ENCODE data around the gene TKTL1. TPM values are rescaled to one million over a fixed set of nuclear protein-coding genes. Genes with fewer than 3 reads are reported as not detected.

TKTL1 gene
- total RNA-seq, 1 donor from 2014 or later: not detected

DNA sequence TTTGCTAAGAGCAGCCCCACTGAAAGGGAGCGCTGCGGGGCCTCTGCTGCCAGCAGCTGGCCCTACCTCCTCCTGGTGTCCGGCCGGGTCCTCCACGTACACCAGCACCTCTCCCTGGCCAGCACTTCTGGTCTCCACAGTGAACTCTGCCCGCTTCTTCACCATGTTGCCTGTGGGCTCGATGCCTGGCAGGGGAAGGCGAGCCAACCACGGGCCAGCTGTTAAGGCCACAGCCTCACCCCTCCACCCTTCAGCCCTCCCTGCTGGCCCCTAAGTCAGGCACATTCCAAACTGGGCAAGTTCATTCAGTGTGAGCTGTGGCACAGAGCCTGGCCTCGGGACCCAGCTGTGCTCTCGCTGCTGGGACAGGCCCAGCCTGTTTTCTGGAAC lies 71.1 kb downstream of the TKTL1 start:
- DNase-seq (ENCODE audit: low read depth): no peak
- FAIRE-seq: no peak
- H3K4me3 ChIP-seq (ENCODE audit: low read depth, low read length): no peak overlapping the region

DNA sequence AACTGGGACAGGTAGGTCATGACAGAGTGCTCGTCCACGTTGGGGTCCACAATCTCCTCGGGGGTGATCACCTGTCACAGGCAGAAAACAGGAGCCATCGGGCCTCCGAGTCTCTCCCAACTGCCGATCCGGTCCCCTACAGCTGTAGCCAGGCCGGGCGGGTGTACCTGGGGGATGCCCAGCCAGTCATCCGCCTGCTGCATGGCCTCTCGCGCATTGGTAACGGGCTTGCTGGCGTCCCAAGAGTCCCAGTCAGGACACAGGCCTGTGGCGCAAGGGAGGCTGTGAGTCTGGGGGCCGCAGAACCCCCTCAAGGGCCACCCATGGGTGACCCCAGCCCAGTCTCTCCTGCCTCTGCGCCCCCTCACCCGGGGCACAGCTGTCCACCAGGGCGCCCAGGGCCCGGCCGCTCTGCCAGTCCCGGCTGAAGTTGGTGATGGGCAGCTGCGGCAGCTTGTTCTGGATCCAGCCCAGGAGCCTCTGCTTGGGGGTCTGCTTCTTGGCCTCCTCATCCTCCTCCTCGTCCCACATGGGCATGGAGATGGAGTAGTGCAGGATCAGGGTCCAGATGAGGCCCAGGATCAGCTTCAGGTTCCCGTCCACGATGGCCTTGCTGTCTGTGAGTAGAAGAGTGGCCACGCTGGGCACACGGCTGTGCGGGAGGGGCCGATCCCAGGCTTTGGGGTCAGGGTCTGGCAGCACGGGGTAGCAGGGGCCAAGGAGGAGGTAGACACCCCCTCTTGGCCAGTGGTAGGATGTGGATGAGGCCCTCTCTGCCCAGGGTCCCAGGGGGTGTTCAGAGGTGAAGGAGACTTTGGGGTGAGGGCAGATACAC lies 72.1 kb downstream of the TKTL1 start:
- Histone ChIP-seq H3K36me3 (ENCODE audit: control insufficient read depth, insufficient read depth, low read length) (peaks cover 36% of the 10 kb centered on the region), H3K27me3 (ENCODE audit: control insufficient read depth, insufficient read depth, low read length) (no peaks in the 10 kb centered on the region), H3K4me3 (ENCODE audit: low read depth, low read length) (no peak overlapping the region)
- TF ChIP-seq, protein P1, sequence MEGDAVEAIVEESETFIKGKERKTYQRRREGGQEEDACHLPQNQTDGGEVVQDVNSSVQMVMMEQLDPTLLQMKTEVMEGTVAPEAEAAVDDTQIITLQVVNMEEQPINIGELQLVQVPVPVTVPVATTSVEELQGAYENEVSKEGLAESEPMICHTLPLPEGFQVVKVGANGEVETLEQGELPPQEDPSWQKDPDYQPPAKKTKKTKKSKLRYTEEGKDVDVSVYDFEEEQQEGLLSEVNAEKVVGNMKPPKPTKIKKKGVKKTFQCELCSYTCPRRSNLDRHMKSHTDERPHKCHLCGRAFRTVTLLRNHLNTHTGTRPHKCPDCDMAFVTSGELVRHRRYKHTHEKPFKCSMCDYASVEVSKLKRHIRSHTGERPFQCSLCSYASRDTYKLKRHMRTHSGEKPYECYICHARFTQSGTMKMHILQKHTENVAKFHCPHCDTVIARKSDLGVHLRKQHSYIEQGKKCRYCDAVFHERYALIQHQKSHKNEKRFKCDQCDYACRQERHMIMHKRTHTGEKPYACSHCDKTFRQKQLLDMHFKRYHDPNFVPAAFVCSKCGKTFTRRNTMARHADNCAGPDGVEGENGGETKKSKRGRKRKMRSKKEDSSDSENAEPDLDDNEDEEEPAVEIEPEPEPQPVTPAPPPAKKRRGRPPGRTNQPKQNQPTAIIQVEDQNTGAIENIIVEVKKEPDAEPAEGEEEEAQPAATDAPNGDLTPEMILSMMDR (IDR thresholded peaks at IDR 0.05; ENCODE audit: insufficient read depth, low read length, severe bottlenecking): no peak
- FAIRE-seq: no peak
- no peak for DNase-seq (ENCODE audit: low read depth)

More for the DNA sequence above, 71.1 kb downstream of the TKTL1 start:
- TF ChIP-seq, protein P1 (IDR thresholded peaks at IDR 0.05; ENCODE audit: insufficient read depth, low read length, severe bottlenecking): no peak
- Histone ChIP-seq H3K36me3 (ENCODE audit: control insufficient read depth, insufficient read depth, low read length) (peaks cover 47% of the 10 kb centered on the region), H3K27me3 (ENCODE audit: control insufficient read depth, insufficient read depth, low read length) (no peaks in the 10 kb centered on the region)

DNA sequence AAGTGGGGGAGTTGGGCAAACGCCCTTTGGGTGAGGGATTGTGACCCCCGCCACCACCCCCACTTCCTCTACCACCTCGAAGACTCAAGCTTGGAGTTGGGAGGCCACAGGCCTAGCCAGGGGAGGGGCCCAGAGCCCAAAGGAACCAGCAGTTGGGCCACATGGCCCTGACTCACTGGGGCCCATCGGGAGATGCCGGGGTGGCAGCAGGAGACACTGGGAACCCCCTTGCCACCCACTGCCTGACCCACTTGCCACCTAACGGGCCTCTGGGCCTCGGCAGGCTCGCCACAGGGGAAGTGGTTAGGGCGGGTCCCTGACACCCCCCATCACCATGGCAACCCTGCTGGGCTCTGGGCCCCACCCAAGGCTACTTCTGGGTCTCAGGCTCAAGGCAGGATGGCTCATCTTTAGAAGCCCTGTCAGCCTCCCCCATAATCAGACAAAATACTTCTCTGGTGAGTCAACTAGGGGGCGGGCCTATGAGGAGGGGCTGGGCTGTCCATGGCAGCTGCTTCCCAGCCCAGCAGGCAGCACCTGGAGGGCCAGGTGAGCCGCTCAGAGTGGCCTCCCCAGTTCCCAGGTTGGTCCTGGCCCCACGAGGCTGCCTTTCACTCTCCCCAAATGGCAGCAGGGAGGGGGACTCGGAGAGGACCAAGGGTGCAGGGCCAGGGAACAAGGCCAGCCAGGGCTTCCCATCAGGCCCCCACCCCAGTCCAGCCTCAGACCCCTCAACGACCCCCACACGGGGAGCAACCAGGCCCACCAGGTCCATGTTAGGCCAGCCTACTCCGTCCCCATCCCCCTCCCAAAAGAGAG lies 73.2 kb downstream of the TKTL1 start:
- TF ChIP-seq, protein P1 (IDR thresholded peaks at IDR 0.05; ENCODE audit: insufficient read depth, low read length, severe bottlenecking): no peak
- peaks cover 32% of the 10 kb centered on the region for H3K36me3 ChIP-seq (ENCODE audit: control insufficient read depth, insufficient read depth, low read length)
- peak; percentile 86 for DNase-seq (ENCODE audit: low read depth)
- no peak for FAIRE-seq
- H3K4me3 ChIP-seq (ENCODE audit: low read depth, low read length): peak overlapping the region; percentile 85
- H3K27me3 ChIP-seq (ENCODE audit: control insufficient read depth, insufficient read depth, low read length): no peaks in the 10 kb centered on the region

DNA sequence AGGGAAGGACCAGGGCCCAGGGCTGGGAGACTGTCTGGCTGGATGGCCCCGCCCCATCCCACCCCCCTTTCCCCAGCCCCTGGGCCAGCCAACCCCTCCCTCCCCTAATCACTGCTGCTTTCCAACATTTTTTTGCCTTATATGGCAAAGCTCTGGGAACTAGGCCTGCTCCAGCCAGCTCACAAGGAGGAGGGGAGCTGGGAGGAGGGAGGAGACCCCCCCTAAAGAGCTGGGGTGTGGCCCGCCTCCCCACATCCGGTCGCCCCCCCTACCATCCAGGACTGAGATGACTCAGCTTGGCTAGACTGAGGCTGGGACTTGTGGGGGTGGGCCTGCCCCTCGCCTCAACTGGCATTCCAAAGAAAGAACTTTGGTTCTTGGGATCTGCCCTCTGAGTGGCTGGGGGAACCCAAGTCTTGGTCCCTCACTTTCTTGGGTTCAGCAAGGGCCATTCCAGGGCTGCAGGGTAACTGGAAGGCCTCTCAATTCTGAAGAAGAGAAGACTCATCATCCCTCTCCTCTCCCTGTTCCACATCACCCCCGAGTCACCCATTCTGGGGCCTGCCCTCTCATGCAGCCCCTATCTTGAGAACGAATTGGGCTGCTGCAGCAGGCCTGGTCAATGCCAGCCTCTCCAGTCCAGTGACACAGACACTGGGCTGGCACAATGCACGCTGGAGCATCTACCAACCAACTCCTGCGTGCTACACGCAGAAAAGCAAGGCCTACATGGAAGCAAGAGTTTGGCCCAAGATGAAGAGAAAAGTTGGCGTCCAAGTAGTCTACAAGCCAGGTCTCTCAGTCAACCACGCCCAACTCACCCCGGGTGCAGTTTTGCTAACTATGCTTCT lies 74.1 kb downstream of the TKTL1 start:
- no peak for FAIRE-seq
- DNase-seq (ENCODE audit: low read depth): peak; percentile 77
- Histone ChIP-seq H3K36me3 (ENCODE audit: control insufficient read depth, insufficient read depth, low read length) (peaks cover 23% of the 10 kb centered on the region), H3K27me3 (ENCODE audit: control insufficient read depth, insufficient read depth, low read length) (no peaks in the 10 kb centered on the region), H3K4me3 (ENCODE audit: low read depth, low read length) (peak overlapping the region; percentile 85)
- TF ChIP-seq, protein P1 (IDR thresholded peaks at IDR 0.05; ENCODE audit: insufficient read depth, low read length, severe bottlenecking): no peak

DNA sequence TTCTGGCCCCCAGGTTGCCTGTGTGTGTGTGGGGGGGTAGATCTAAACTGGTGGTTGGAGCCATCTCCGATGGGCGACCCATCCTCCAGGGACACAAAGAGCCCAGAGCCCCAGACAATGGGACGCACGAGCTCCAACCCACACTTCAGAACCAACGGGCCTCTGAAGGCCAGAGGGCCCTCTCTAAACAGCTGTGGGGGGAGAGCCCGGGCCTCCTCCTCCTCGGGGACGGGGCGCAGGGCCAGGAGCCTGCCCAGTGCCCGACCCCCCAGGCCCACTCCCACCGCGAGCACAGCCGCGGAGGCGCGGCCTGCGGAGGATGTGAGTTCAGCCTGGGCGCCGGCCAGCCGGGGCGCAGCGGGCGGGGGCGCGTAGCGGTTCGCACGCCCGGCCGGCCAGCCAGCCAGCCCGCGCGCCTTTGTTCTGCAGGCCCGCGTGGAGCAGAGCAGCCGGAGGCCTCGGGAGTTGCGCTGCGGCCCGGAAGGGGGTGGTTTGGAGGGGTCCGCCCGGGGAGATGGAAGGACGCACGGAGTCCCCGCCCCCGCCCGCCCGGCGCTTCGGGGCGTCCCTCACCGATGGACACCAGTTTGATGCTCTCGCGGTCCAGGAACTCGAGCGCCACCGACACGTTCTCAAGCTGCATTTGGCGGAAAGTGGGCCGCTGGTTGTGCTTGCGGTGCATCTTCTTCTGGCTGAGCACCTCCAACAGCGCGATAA lies 74.9 kb downstream of the TKTL1 start:
- FAIRE-seq (no peak), DNase-seq (ENCODE audit: low read depth) (no peak)
- no peaks in the 10 kb centered on the region for H3K27me3 ChIP-seq (ENCODE audit: control insufficient read depth, insufficient read depth, low read length)
- TF ChIP-seq, protein P1 (IDR thresholded peaks at IDR 0.05; ENCODE audit: insufficient read depth, low read length, severe bottlenecking): no peak
- H3K36me3 ChIP-seq (ENCODE audit: control insufficient read depth, insufficient read depth, low read length): peaks cover 20% of the 10 kb centered on the region
- H3K4me3 ChIP-seq (ENCODE audit: low read depth, low read length): peak overlapping the region; percentile 85
